Adrenal gland (tissue), 12 donors: ENCODE data around the gene ZBTB7C. TPM values are rescaled to one million over a fixed set of nuclear protein-coding genes. Genes with fewer than 3 reads are reported as not detected.
A peak's percentile ranks its signal among the peaks of the same experiment; 100 is the strongest.

Source experiments
- DNase-seq, 7 donors: peaks; one replicate each; pipeline ENCODE4 v3.0.0-alpha.2; 2019 to 2020
- H3K27ac ChIP-seq, 5 donors: fragments of 200-600 bp; sonication (generic) in 4 of 5; 1 replicate in 3 of 5; 2 replicates in 2 of 5; pipeline versions ENCODE4 v1.5.1 to v1.8.0; 2016 to 2020; ENCODE audit warnings: mild to moderate bottlenecking in 1 of 5
- H3K27me3 ChIP-seq: fragments of 200-600 bp; 2 replicates; pipeline ENCODE4 v1.8.0; 2021
- H3K36me3 ChIP-seq, 2 donors: fragments of 200-600 bp; replicated peaks in 1 of 2; 1 replicate in 1 of 2; 2 replicates in 1 of 2; pipeline versions ENCODE4 v1.5.1 to v1.8.0; 2018 to 2022
- H3K4me1 ChIP-seq, 2 donors: fragments of 200-600 bp; replicated peaks in 1 of 2; 1 replicate in 1 of 2; 2 replicates in 1 of 2; pipeline versions ENCODE4 v1.5.1 to v1.8.0; 2018 to 2021
- H3K4me3 ChIP-seq, 4 donors: fragments of 200-600 bp; sonication (generic) in 3 of 4; one replicate each; pipeline ENCODE4 v1.5.1; 2016 to 2018
- H3K9me3 ChIP-seq, 3 donors: fragments of 200-600 bp; sonication (generic) in 1 of 3; replicated peaks in 1 of 3; 1 replicate in 2 of 3; 2 replicates in 1 of 3; pipeline versions ENCODE4 v1.5.1 to v1.8.0; 2016 to 2021
- CTCF ChIP-seq, 6 experiments: fragments of 450-650 bp in 4 of 6; fragments of 200-600 bp in 2 of 6; sonication (generic) in 1 of 6; IDR thresholded peaks; 1 replicate in 5 of 6; 2 replicates in 1 of 6; pipeline versions ENCODE4 v1.5.1 to v1.8.0; 2016 to 2021; ENCODE audit warnings: antibody characterized with exemption in 6 of 6, mild to moderate bottlenecking in 2 of 6, moderate library complexity in 1 of 6
- POLR2A ChIP-seq, 2 donors: fragments of 450-650 bp; IDR thresholded peaks; one replicate each; pipeline ENCODE4 v1.6.1; 2017; ENCODE audit warnings: antibody characterized with exemption in 2 of 2, mild to moderate bottlenecking in 2 of 2, moderate library complexity in 1 of 2
- WGBS, 4 donors: extraction: QIAGEN DNeasy Blood & Tissue Kit in 2 of 4; methylation state at CpG; one replicate each; pipeline versions ENCODE4 v1.1.5 to v1.1.7; 2013 to 2017; 5-methylcytosine and 5-hydroxymethylcytosine counted together
- intact Hi-C, 2 donors: fragments of 100-400 bp; cut with DNase I; formaldehyde crosslinking; loops; one replicate each; pipeline versions ENCODE4 v1.14.1 to v1.15.0; 2022 to 2023
- polyA plus RNA-seq, 3 donors: library from polyadenylated mRNA; stranded (reverse); fragments of 200-250 nt in 2 of 3; fragments of 350-450 nt in 1 of 3; fragmentation: Illumina TruSeq in 1 of 3; extraction: RNeasy Lipid Tissue Mini Kit (QIAGEN cat#74804) in 1 of 3; gene quantifications; one replicate each; pipeline ENCODE4 v1.2.3, GENCODE V29; 2013 to 2014
- total RNA-seq, 9 donors: library from RNA; depleted of rRNA in 4 of 9; stranded (reverse); fragments of >200 nt in 4 of 9; fragments of 120-200 nt in 1 of 9; fragmentation: NEBNext Ultra II Directional in 1 of 9; extraction: Animal tissue kit (Norgen Biotek cat#: 25700) in 1 of 9; gene quantifications; one replicate each; pipeline versions ENCODE4 v1.1.0 to v1.2.4, GENCODE V29; 2013 to 2023
- donor health status: healthy with polysubstance abuse.
- donor health status: Bipolar disorder and iron deficiency.
- donor health status: DM: yes; HTN: yes; CAD: no.
- donor health status: DM: no; HTN: no; CAD: no.
- donor health status: DM: no; HTN: no; CAD: no.
- donor health status: DM: yes; HTN: yes; CAD: no.

ZBTB7C gene
- total and polyA plus RNA-seq, 12 donors = 5.2 to 42.8 (median 26.8) TPM

- DNase-seq = peak in 2 of 7 donors; percentile 18 to 42
- H3K36me3 ChIP-seq = no peaks in the 10 kb centered on the region
- H3K4me1 ChIP-seq = peaks cover 0 to 16% of the 10 kb centered on the region in 2 donors
- TF ChIP-seq POLR2A (IDR thresholded peaks at IDR 0.05) (no peak), CTCF (IDR thresholded peaks at IDR 0.05) (no peak)
- H3K27me3 ChIP-seq = no peaks in the 10 kb centered on the region
- intact Hi-C loops = no loop called here
- WGBS, 4 donors = 83 to 94% (median 91%) methylated on average over 9 to 13 of the region's 13 CpGs
- no peak overlapping the region for H3K4me3 ChIP-seq
- no peaks in the 10 kb centered on the region for H3K9me3 ChIP-seq
- H3K27ac ChIP-seq = no peak overlapping the region
These were observed 112.6 kb downstream of the ZBTB7C start for GRCh38 chr18:48296581-48296980.

GRCh38 chr18:48295586-48296311, 113.4 kb downstream of the ZBTB7C start:
- Histone ChIP-seq H3K36me3 (no peaks in the 10 kb centered on the region), H3K9me3 (no peaks in the 10 kb centered on the region), H3K4me3 (no peak overlapping the region), H3K27ac (peak overlapping the region in 1 of 5 donors; percentile 18), H3K27me3 (no peaks in the 10 kb centered on the region), H3K4me1 (peaks cover 0 to 15% of the 10 kb centered on the region in 2 donors)
- WGBS, 4 donors = 87 to 94% (median 91%) methylated on average over 6 to 10 of the region's 10 CpGs
- peak in 3 of 7 donors; percentile 17 to 47 (median 27) for DNase-seq
- TF ChIP-seq POLR2A (IDR thresholded peaks at IDR 0.05) (no peak), CTCF (IDR thresholded peaks at IDR 0.05) (peak in 1 of 6 experiments; percentile 18)
- intact Hi-C loops = no loop called here

- Histone ChIP-seq H3K4me3 (no peak overlapping the region), H3K36me3 (no peaks in the 10 kb centered on the region), H3K27me3 (no peaks in the 10 kb centered on the region), H3K9me3 (no peaks in the 10 kb centered on the region), H3K27ac (peak overlapping the region in 2 of 5 donors; percentile 11 to 18), H3K4me1 (peaks cover 0 to 10% of the 10 kb centered on the region in 2 donors)
- TF ChIP-seq CTCF (IDR thresholded peaks at IDR 0.05) (no peak), POLR2A (IDR thresholded peaks at IDR 0.05) (no peak)
- intact Hi-C loops = no loop called here
- WGBS, 4 donors = 85 to 93% (median 88%) methylated on average over 6 to 12 of the region's 12 CpGs
- DNase-seq = peak in 2 of 7 donors; percentile 14 to 45
These were observed 114.1 kb downstream of the ZBTB7C start for GRCh38 chr18:48294899-48295585.
